Calu3 (cell line): Measurements from ENCODE around the gene ZNF638. TPM values are rescaled to one million over a fixed set of nuclear protein-coding genes. Genes with fewer than 3 reads are reported as not detected.

Source experiments
- BruUV-seq: library from RNA; stranded (reverse); fragments of 400-500 nt; replicated peaks from 2 replicates; lab custom pipeline; 2021; lab: Mats Ljungman, UMichigan
- CTCF ChIA-PET: fragments of 300-600 bp; sonication (Branson Sonifier 250); formaldehyde crosslinking; loops from one replicate; lab custom pipeline; 2022; ENCODE audit warnings: antibody characterized with exemption; lab: Charles Lee
- DNase-seq: peaks from one replicate; pipeline ENCODE4 v3.0.0; 2022
- H3K27ac Mint-ChIP-seq: one replicate; pipeline ENCODE4 v1.8.0; 2022; ENCODE audit warnings: mixed read lengths; ENCODE audit not compliant: unreplicated experiment
- H3K27me3 Mint-ChIP-seq: one replicate; pipeline ENCODE4 v1.8.0; 2022; ENCODE audit warnings: mixed read lengths; ENCODE audit not compliant: unreplicated experiment
- H3K36me3 Mint-ChIP-seq: one replicate; pipeline ENCODE4 v1.8.0; 2022; ENCODE audit warnings: mild to moderate bottlenecking, moderate library complexity, mixed read lengths; ENCODE audit not compliant: insufficient read depth, unreplicated experiment
- H3K4me1 Mint-ChIP-seq: one replicate; pipeline ENCODE4 v1.8.0; 2022; ENCODE audit warnings: mild to moderate bottlenecking, low read depth, mixed read lengths; ENCODE audit not compliant: unreplicated experiment
- H3K4me3 Mint-ChIP-seq: one replicate; pipeline ENCODE4 v1.8.0; 2022; ENCODE audit warnings: mild to moderate bottlenecking, low read depth, moderate library complexity, mixed read lengths; ENCODE audit not compliant: unreplicated experiment
- H3K9me3 Mint-ChIP-seq: one replicate; pipeline ENCODE4 v1.8.0; 2022; ENCODE audit warnings: low read depth, mixed read lengths; ENCODE audit not compliant: unreplicated experiment
- CTCF ChIP-seq: fragments of 200-600 bp; IDR thresholded peaks from one replicate; pipeline ENCODE4 v1.8.0; 2022; ENCODE audit warnings: antibody characterized with exemption; ENCODE audit not compliant: unreplicated experiment
- intact Hi-C: fragments of 100-400 bp; cut with micrococcal nuclease; formaldehyde crosslinking; loops from one replicate; pipeline ENCODE4 v1.10.0; 2022; ENCODE audit not compliant: unreplicated experiment
- total RNA-seq: library from RNA; stranded (reverse); gene quantifications from 2 replicates; pipeline ENCODE4 v1.2.3, GENCODE V29; 2022

The ZNF638 gene
- total RNA-seq, 1 experiment from 2014 or later = 132 TPM

GRCh38 chr2:71474116-71474743 is 142.6 kb downstream of the ZNF638 start:
- CTCF ChIA-PET = no interaction called here
- no peaks in the 10 kb centered on the region for H3K4me1 Mint-ChIP-seq

GRCh38 chr2:71474744-71475397 is 143.3 kb downstream of the ZNF638 start:
- Mint-ChIP-seq H3K36me3 (no peaks in the 10 kb centered on the region), H3K4me1 (no peaks in the 10 kb centered on the region), H3K27ac (no peak overlapping the region), H3K27me3 (peaks cover 16% of the 10 kb centered on the region), H3K4me3 (no peak overlapping the region), H3K9me3 (no peaks in the 10 kb centered on the region)
- CTCF ChIA-PET = no interaction called here
- DNase-seq = no peak
- intact Hi-C loops = no loop called here
- BruUV-seq = no TSS peak
- no peak for TF ChIP-seq CTCF

More at GRCh38 chr2:71474116-71474743, 142.6 kb downstream of the ZNF638 start:
- DNase-seq = no peak
- no TSS peak for BruUV-seq
- no peaks in the 10 kb centered on the region for H3K9me3 Mint-ChIP-seq
- H3K27me3 Mint-ChIP-seq = peaks cover 10% of the 10 kb centered on the region
- no peak overlapping the region for H3K27ac Mint-ChIP-seq
- TF ChIP-seq CTCF = no peak
- H3K36me3 Mint-ChIP-seq = no peaks in the 10 kb centered on the region
- intact Hi-C loops = no loop called here
- no peak overlapping the region for H3K4me3 Mint-ChIP-seq

- CTCF ChIA-PET = no interaction called here
These were observed 144.9 kb downstream of the ZNF638 start for GRCh38 chr2:71476495-71476894.

GRCh38 chr2:71477231-71477691 is 145.7 kb downstream of the ZNF638 start:
- no TSS peak for BruUV-seq
- CTCF ChIA-PET = no interaction called here
- H3K27ac Mint-ChIP-seq = no peak overlapping the region
- no peak for DNase-seq
- no peak for TF ChIP-seq CTCF
- intact Hi-C loops = no loop called here
- no peaks in the 10 kb centered on the region for H3K9me3 Mint-ChIP-seq
- H3K36me3 Mint-ChIP-seq = no peaks in the 10 kb centered on the region
- H3K4me1 Mint-ChIP-seq = no peaks in the 10 kb centered on the region
- H3K4me3 Mint-ChIP-seq = no peak overlapping the region
- peaks cover 25% of the 10 kb centered on the region for H3K27me3 Mint-ChIP-seq

More at GRCh38 chr2:71476495-71476894, 144.9 kb downstream of the ZNF638 start:
- Mint-ChIP-seq H3K4me3 (no peak overlapping the region), H3K36me3 (no peaks in the 10 kb centered on the region), H3K27me3 (peaks cover 25% of the 10 kb centered on the region), H3K4me1 (no peaks in the 10 kb centered on the region), H3K27ac (no peak overlapping the region), H3K9me3 (no peaks in the 10 kb centered on the region)
- no peak for DNase-seq
- TF ChIP-seq CTCF = no peak
- BruUV-seq = no TSS peak
- intact Hi-C loops = no loop called here
